PC-9 (cell line): Measurements from ENCODE around the gene ERVK3-1.

Source experiments
- EZH2 ChIP-seq: fragments of 200-600 bp; sonication (generic); IDR thresholded peaks from 2 replicates; pipeline ENCODE4 v1.8.0; 2017; ENCODE audit warnings: antibody characterized with exemption, low read depth
- TF ChIP-seq, protein P1 (sequence below): fragments of 200-600 bp; sonication (generic); conservative IDR thresholded peaks from 2 replicates; pipeline ENCODE4 v1.6.1; 2017; ENCODE audit warnings: mixed run types, antibody characterized with exemption, mild to moderate bottlenecking, moderate library complexity

DNA sequence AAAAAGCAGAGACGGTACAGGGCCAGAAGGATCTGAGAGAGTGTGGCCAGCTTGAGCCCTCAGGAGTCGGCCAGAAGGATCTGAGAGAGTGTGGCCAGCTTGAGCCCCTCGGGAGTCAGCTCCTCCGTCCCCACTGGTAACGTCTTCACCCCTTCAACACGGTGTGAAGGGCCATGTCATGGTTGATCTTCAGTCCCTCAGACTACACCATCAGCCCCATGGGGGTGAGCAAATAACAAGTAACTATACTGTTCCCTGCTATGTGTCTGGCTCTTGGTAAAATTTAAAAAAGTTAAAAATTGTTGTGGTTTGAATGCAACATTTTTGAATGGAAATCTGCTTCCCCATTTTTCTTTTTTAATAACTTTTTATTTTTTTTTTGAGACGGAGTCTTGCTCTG is 28.0 kb upstream of the ERVK3-1 start:
- TF ChIP-seq, protein P1, sequence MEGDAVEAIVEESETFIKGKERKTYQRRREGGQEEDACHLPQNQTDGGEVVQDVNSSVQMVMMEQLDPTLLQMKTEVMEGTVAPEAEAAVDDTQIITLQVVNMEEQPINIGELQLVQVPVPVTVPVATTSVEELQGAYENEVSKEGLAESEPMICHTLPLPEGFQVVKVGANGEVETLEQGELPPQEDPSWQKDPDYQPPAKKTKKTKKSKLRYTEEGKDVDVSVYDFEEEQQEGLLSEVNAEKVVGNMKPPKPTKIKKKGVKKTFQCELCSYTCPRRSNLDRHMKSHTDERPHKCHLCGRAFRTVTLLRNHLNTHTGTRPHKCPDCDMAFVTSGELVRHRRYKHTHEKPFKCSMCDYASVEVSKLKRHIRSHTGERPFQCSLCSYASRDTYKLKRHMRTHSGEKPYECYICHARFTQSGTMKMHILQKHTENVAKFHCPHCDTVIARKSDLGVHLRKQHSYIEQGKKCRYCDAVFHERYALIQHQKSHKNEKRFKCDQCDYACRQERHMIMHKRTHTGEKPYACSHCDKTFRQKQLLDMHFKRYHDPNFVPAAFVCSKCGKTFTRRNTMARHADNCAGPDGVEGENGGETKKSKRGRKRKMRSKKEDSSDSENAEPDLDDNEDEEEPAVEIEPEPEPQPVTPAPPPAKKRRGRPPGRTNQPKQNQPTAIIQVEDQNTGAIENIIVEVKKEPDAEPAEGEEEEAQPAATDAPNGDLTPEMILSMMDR: no peak
- no peak for TF ChIP-seq EZH2
